Astrocyte of the cerebellum (primary cell): ENCODE data around the gene AIF1L.

ENCODE experiments used
- DNase-seq: peaks from one replicate; pipeline ENCODE4 v3.0.0-alpha.2; 2011; ENCODE audit warnings: low read depth
- H3K4me3 ChIP-seq: 2 replicates; pipeline ENCODE4 v1.5.1; 2011; ENCODE audit warnings: mild to moderate bottlenecking, low read depth, low read length, moderate library complexity
- CTCF ChIP-seq: IDR thresholded peaks from 2 replicates; pipeline ENCODE4 v1.5.1; 2012; ENCODE audit warnings: low read length, low read depth, moderate library complexity, mild to moderate bottlenecking; ENCODE audit errors: missing control alignments
- in situ Hi-C: cut with HindIII; loops from 2 replicates; pipeline ENCODE4 v1.10.0; 2017; ENCODE audit warnings: low sequenced_read_pairs

The AIF1L gene

GRCh38 chr9:131078427-131079366 is 17.6 kb upstream of the AIF1L start:
- DNase-seq: no peak
- no peak overlapping the region for H3K4me3 ChIP-seq
- TF ChIP-seq CTCF: no peak
- in situ Hi-C loops: no loop called here

GRCh38 chr9:131080589-131080988 is 15.7 kb upstream of the AIF1L start:
- no peak for DNase-seq
- in situ Hi-C loops: no loop called here
- TF ChIP-seq CTCF: no peak
- H3K4me3 ChIP-seq: no peak overlapping the region

- DNase-seq: no peak
- H3K4me3 ChIP-seq: no peak overlapping the region
- TF ChIP-seq CTCF: no peak
- in situ Hi-C loops: no loop called here
These were observed 14.5 kb upstream of the AIF1L start for GRCh38 chr9:131081868-131082267.

- no peak overlapping the region for H3K4me3 ChIP-seq
- in situ Hi-C loops: no loop called here
- DNase-seq: no peak
- TF ChIP-seq CTCF: no peak
These were observed 13.4 kb upstream of the AIF1L start for GRCh38 chr9:131082774-131083512.

GRCh38 chr9:131084661-131085369 is 11.5 kb upstream of the AIF1L start:
- in situ Hi-C loops: no loop called here
- no peak for TF ChIP-seq CTCF
- no peak for DNase-seq
- no peak overlapping the region for H3K4me3 ChIP-seq
